T-helper 22 cell (primary cell): ENCODE data around the gene BHLHE23.

Experiments
- DNase-seq: peaks from one replicate; pipeline ENCODE4 v3.0.0-alpha.2; 2020; ENCODE audit warnings: low read depth

Gene BHLHE23

DNA sequence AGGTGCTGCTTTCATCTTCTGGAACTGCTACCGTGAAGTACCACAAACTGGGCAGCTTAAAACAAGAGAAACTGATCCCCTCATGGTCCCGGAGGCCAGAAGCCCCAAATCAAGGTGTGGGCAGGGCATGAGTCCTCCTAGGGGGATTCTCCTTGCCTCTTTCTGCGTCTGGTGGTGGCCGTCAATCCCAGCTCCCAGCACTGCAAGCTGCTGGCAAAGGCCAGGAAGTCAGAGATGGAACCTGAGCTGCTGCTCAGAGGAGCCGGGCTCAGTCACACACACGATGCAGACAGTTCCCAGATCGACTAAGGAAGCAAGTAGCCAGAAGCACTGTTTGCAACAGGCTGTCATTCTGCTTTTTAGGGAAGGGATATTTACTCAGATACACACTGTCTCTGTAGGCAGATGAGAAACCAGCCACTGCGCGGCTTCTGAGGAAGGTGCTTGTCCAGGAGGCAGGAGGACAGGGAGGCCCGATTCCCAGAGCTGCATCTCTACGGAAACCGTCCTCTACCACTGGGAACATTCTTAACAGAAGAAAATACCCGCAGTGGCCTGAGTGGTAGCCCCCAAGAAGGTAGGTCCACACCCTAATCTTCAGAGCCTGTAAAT lies 15.5 kb downstream of the BHLHE23 start:
- no peak for DNase-seq

- DNase-seq: no peak
Measured at GRCh38 chr20:62990306-62990825, 16.4 kb downstream of the BHLHE23 start.

GRCh38 chr20:62989201-62989601 lies 17.6 kb downstream of the BHLHE23 start:
- DNase-seq: no peak

GRCh38 chr20:62987114-62987513 lies 19.6 kb downstream of the BHLHE23 start:
- DNase-seq: no peak

GRCh38 chr20:62986257-62986800 lies 20.4 kb downstream of the BHLHE23 start:
- DNase-seq: no peak

- DNase-seq: no peak
Measured at GRCh38 chr20:62985444-62985778, 21.4 kb downstream of the BHLHE23 start.

DNA sequence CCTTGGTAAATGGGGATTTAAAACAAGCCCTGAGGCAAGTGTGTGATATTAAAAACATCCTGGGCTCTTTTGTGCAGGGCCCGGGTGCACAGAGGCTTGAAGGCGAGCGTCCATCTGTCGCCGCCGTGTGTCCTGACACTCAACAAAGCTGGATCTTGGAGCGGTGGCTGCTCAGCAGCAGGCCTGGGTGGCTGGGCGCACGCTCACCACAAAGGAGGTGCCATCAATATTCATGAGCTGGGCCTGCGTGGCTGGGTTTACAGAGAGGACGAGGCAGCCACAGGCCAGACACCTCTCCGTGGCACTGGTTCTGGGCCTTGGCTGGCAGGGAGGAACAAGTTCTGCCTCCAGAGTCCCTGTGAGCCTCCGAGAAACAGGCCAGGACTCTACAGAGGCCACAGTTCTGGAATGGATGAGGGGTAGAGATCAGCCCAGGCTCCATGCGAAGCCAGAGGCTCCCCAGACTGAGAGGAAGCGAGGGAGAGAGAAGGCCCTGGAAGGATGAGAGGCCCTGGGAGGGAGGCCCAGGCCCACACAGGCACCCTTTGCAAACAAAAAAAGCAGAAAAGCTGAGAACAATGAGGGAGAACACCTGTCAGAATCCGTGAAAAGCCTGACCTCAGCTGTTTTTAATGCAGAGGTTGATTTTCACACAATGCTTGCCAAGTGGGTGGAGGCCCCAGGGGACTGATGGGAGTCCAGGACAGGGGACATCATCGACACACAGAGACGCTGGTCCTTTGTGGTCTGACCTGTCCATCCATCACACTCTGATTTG lies 21.9 kb downstream of the BHLHE23 start:
- DNase-seq: no peak

GRCh38 chr20:62983210-62983609 lies 23.6 kb downstream of the BHLHE23 start:
- DNase-seq: no peak

- DNase-seq: no peak
Measured at GRCh38 chr20:62982124-62983075, 24.4 kb downstream of the BHLHE23 start.

DNA sequence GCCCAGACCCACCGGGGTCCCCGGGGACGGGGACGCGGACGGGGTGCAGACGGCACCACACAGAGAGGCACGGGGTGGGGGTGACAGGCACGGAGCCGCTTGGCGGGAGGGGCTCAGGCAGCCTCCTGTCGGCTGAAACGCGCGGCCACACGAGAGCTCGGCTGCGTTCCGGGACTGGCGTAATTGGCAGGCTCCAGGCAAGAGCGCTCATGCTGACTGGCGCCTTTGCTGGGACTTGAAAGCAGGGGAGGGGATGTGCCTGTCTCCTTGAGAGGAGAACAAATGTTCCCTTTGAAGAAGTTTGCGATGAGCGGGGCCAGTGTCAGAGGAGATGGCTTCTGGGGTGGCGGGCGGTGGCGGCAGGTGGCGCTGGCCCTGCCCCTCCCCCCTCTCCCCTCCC lies 25.8 kb downstream of the BHLHE23 start:
- DNase-seq: peak; percentile 30

- DNase-seq: no peak
Measured at GRCh38 chr20:62980380-62980960, 26.3 kb downstream of the BHLHE23 start.

DNA sequence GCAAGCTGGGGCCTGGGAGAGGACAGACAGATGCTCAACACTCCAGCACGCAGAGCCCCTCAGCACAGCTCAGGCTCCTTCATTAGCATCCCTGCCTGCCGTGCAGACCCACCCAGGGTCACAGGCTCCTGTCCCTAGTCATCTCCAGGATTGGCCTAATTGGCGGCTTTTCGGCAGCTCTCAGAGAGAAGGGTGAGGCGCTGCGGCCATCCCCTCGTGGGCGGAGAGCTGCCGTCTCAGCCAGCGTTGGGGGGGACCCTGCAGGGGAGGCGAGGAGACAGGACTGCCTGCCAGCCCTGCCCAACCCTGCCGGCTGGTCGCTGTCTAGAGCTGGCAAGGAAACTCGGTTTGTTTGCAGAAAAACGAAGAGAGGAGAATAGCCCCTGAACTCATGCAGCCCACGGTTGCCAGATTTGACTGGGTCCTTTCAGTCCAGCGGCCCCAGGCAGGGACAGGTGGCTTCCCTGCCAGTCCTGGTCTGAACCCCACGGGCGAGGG lies 26.8 kb downstream of the BHLHE23 start:
- DNase-seq: no peak

DNA sequence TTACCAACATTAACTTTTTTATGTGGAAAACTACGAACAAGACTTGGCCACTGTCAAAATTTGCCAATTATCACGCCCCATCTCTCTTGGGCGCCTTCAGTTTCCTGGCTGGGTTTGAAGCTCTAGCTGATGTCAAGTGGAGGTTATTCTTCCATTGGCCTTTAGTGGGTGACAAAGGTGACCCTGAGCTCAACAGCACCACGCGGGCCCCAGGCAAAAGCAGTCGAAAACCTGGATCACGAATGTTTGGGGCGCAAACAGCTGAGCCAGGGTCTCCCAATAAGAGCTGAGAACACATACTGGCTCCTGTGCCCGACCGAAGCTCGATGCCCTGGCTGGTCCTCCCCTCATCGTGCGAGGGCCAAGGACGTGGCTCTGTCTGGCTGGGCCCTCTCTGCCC lies 27.5 kb downstream of the BHLHE23 start:
- no peak for DNase-seq

GRCh38 chr20:62978561-62978943 lies 28.2 kb downstream of the BHLHE23 start:
- no peak for DNase-seq

- DNase-seq: peak; percentile 82
Measured at GRCh38 chr20:62977613-62978560, 28.9 kb downstream of the BHLHE23 start.

DNA sequence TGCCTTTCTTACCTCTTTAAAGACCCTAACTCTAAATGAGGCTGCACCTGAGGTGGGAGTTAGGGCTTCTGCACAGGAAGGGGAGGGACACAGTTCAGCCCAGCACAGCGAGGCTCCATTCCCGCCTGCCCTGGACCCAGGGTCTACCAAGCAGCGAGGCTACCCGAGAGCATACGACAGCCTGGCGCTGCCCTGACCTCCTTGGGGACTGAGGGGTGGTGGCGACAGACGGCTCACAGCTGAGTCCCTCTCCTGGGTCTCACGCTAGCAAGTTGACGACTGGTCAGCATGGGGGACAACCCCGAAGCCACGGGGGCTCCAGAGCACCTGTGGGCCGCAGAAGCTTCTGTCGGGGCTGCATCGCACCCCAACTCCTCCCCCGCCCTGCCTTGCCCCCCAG lies 29.9 kb downstream of the BHLHE23 start:
- no peak for DNase-seq

GRCh38 chr20:62975812-62976508 lies 30.8 kb downstream of the BHLHE23 start:
- no peak for DNase-seq

DNA sequence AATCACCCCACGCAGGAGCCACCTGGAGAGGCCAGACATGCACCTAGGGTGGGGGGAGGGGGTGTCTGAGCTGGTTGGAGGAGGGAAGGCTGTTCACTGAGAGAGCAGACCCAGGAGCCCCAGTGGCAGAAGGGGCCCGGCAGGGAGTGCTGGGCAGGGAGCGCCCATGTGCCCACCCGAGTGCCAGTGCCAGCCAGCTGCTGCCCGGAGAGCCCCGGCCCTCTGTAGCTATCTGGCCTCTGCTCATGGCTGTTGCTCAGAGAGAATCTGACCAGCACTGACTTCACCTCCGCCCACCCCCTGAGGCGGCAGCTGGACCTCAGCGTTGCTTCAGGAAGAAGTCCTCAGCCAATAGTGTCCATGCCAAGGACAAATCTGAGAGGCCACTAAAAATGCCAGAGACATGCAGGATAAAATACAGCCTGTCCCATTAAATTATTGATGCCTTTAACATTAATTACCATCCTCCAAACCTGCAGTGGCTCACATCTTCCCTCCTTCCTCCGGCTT lies 31.5 kb downstream of the BHLHE23 start:
- no peak for DNase-seq

- no peak for DNase-seq
Measured at GRCh38 chr20:62972845-62973745, 33.7 kb downstream of the BHLHE23 start.
